HG02973 (cell line): ENCODE results near the gene ARL5C.

Source experiments
- ATAC-seq: cut with Tn5 transposase; IDR thresholded peaks from one replicate; pipeline ENCODE4 v1.9.1; 2021; ENCODE audit warnings: moderate library complexity; ENCODE audit not compliant: unreplicated experiment

ARL5C gene, protein sequence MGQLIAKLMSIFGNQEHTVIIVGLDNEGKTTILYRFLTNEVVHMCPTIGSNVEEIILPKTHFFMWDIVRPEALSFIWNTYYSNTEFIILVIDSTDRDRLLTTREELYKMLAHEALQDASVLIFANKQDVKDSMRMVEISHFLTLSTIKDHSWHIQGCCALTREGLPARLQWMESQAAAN

DNA sequence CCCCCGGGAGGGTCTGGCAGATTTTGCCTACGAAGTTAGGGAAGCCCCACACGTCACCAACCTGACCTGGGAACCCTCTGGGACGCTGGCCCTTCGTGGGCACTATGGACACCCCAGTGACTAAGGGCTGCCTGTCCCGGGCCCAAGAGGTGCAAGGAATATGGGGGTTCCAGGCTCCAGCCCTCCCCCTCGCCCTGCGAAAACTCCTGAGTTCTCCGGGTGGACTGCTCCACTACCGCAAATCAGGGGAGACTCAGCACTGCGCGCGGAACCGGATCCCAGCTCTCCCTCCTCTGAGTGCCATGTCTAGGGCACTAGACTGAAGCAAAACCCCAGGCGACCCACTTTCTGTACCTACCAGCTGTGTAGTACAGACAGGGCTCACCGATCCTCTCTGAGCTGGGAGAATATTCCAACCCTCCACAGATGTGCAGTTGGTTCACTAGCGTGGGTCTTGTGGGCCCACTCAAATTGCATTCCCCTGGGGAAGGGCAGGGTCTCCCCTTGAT is at the start of gene ARL5C:
ARL5C (minus strand) TSS at position 321 of the 509 bp plus-strand sequence. CDS start 401 bp downstream, outside the sequence.
- no peak for ATAC-seq

DNA sequence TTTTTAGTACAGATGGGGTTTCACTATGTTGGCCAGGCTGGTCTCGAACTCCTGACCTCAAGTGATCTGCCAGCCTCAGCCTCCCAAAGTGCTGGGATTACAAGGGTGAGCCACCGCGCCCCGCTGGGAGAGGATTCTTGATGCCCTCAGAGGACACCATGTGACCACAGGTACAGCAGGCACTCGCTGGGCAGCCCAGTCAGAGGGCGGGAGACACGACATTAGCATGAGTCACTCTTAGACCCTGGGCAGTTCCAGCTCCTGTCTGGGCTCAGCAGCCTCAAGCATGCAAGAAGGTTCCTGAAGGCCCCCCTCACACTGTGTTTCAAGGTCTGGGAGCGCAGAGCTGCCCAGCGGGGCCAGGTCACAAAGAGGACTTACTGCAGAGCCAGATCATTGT is 47.9 kb upstream of the ARL5C start:
- no peak for ATAC-seq

DNA sequence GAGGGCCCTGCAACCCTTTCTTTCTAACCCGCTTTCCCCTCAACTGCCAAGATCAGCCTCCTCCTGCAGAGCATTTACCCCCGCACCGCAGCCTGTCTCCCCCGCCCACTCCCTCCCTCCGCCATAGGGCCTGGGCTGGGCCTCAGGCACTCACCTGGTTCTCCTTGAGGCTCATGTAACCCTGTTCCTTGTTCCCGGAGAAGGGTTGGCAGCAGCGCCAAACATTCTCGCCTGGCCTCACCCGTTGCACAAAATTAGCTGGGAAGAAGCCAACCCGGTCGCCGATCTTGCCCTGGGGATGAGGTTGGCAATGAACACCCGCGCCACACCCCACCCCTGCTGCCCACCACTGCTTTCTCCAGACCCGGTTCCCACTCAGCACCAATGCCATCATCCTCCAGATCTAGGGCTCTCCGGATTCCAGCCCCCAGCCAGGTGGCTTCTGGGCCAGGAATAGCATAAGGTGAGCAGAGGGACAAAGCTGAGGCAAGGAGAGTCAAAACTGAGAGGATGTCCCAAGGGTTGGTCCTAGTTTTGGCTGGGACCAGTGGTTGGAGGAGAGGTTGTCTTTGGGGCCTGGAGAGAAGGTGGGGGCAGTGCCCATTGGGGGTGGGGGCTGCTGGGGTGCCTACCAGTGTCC is 47.0 kb upstream of the ARL5C start:
- no peak for ATAC-seq

DNA sequence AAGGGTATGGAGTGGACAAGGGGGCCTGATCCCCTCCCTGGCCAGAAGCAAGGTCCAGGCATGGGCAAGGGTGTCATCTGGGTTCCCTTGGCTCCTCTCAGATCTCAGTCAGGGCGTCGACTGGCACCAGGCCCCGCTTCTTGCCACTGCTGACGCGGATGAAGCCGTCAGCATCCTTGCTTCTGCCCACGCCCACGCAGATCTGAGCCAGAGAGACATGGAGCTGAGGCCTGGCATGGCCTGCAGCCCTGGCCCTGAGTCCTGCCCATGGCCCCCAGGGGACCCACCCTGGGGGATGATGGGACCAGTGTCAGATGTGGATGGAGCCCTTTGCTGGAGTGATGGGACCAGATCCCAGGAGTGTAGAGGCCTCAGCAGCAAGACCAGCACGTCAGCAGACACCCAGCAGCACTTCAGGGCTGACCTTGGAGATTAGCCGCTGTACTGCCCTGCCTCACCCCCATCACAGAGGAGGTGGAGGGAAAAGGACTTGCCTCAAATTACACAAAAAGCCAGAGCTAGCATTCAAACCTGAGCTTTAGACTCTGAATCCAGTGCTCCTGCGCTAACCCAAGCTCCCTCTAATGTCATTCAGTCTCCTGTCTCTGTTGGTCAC is 46.3 kb upstream of the ARL5C start:
- ATAC-seq: no peak

DNA sequence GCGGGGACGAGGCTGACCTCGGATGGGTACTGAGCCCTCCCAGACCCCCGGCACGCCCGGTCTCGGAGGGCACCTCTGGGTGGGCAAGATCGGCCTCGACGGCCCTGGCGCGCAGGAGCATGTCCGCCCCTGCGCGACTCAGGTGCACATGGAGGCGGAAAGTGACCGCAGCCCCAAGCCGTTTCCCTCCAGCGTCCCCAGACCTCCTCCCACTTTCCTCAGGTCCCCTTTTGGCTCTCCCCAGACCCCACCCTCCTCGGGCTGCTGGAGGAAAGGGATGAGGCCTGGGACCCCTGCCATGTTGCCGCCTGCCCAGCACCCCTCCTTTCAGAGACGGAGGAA is 44.1 kb upstream of the ARL5C start:
- ATAC-seq: no peak

DNA sequence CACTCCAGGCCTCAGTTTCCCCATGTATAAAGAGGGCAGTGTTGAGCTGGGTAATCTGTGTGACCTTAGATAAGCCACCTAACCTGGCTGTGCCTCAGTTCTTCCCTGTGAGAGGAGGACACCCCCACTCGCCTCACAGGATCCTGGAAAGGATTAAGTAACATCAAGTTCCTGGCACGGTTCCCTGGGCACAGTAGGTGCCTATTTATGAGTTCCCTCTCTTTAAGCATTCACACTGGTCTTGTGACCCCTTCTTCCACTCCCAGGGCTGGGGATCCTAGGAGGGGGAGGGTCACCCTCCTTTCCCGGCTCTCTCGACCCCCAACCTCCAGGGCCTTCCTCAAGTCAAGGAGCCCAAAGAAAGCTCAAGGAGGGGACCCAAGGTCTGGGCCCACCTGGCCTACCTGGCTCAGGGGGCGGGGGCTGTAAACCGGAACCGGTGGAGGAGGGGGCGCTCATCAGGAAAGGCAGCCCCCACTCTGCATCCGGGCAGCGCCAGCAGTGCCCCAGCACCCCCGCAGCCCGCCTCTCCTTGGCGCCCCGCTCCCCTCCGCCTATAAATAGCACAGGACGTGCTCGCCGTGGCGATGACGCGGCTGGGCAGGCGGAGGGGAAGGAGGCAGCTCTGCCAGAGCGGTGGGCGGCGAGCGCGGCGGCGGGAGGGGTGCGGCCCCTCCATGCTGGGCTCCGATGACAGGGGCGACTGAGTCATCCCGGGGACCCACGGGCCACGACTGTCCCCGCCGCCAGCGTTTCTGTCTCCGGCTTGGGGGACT is 43.5 kb upstream of the ARL5C start:
- no peak for ATAC-seq

DNA sequence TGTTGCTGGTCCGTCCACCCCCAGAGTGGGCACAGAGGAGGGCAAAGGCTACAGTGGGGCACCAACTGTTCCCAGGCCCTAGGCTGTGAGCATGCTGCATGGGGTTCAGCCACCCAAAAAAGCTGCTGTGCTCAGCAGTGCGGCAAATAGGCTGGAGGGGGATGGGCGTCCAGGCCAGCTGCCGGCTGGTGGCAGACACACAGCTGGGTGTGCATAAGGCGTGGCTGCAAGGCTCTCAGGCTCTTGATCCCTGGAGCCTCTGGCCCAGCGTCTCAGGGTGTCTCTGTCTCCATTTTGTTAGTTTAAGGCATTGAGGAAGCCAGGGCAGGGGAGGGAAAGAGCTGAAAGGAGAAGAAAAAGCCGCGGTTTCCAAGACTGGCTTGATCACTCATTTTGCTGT is 42.9 kb upstream of the ARL5C start:
- no peak for ATAC-seq

DNA sequence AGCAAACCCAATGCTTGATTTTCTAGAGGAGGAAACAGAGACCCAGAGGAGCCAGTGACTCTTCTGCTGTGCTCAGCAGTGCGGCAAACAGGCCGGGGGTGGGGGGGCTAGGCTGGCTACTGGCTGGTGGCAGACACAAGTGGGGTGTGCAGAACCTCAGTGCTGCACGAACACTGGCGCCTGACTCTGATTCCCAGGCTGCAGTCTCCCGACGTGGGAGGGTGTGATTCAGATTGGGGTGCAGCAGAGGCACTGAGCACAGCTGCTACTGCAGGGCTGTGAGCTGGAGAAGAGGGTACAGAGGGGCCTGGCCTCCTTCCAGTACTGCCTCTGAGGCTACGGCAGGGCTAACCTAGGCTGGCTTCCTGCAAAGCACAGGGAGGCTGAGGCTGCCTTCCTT is 42.2 kb upstream of the ARL5C start:
- ATAC-seq: no peak

DNA sequence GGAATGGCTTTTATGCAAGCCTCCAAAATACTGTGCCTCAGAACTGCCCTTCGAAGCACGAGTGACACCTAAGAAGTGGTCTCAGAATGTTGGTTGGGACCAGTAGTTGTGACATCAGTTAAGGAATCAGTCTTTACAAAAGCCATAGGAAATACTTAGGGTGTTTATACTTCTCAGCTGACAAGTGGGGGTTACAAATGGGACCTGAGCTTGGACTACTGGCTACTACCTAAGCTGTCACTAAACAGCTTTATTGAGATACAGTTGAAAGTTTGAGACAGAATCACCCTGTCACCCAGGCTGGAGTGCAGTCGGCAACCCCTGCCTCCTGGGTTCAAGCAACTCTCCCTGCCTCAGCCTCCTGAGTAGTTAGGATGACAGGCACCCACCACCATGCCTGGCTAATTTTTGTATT is 39.2 kb upstream of the ARL5C start:
- no peak for ATAC-seq

DNA sequence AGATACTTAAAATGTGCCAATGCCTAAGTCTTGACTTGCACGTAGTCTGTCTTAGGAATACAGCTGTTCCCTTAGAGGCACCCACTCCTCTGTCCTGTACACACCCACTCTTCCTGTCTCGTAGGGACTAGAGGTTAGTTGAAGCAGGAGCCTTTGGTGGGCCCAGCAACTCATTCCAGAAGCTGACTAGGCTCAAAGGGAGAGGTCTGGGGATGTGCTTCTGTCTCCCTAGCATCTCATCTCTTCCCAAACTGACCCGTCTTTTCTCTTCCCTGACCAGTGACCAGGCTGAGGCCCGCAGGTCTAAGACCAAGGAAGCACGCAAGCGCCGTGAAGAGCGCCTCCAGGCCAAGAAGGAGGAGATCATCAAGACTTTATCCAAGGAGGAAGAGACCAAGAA is 38.3 kb upstream of the ARL5C start:
- ATAC-seq: no peak

DNA sequence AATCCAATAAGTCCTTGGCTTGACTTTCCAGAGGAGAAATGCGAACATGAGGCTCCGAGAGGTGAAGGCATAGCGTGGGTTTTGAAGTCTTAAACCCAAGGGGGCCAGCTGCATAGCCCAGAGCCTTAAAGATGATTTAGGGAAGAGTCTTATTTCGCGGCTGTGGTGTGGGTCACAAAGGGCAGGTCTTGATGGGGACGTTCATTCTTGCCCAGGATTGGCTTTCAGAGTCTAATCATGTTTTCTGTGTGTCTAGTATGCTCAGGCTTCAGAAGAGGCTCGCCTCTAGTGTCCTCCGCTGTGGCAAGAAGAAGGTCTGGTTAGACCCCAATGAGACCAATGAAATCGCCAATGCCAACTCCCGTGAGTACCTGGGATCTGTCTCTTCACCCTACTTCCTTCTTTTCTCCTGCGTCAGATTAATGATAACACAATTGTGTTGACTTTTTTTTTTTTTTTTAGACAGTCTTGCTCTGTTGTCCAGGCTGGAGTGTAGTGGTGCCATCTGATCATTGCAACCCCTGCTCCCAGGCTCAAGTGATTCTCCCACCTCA is 35.1 kb upstream of the ARL5C start:
- ATAC-seq: no peak

DNA sequence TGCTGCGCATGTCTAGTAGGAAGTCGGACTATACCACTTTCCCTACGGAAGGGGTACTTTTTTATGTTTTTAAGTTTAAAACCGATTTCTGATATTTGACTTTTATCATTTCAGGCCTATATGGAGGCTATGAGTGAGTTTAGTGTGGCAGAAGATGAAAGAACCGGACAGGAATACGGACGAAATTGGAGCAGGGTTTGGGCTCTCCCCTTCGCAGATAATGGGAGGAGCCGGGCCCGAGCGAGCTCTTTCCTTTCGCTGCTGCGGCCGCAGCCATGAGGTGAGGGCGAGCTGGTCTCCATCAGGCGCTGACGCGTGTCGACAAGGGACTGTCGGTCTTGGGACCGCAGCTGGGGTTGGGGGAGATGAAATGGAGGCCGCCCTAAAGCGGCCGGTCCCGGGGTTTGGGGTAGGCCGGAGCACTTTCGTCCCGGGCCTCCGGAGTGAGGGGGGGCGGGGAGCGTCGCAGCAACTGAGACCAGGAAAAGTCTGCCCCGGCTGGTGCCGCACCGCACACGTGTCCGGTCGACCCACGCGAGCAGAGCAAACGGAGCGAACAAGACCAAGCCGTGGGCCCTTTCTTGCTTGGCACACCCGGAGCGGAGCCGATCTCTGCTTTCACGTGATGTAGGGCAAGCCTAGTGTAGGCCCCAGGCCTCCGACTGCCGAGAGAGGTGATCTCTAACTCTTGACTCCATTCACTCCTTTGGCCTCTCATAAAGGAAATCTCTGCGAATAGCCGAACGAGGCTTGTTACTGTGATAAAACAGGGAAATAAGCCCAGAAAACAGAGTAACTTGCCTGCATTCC is 34.3 kb upstream of the ARL5C start, which contains the start of gene RPL19:
RPL19 (plus strand) TSS at position 214 of the 810 bp plus-strand sequence; CDS start at position 276, 62 bp downstream.
- peak; percentile 41 for ATAC-seq

DNA sequence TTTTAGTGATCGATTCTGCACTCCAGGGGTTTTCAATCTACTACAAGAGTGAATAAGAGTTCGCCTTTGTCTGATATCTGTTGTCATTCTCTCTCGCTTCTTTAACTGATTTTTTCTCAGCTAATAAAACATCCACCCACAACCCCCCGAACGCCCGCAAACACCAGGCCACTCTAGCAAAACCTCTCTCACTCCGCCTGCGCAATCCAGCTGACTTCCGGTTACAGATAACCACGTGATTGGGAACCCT is 33.8 kb upstream of the ARL5C start:
- ATAC-seq: peak; percentile 62

DNA sequence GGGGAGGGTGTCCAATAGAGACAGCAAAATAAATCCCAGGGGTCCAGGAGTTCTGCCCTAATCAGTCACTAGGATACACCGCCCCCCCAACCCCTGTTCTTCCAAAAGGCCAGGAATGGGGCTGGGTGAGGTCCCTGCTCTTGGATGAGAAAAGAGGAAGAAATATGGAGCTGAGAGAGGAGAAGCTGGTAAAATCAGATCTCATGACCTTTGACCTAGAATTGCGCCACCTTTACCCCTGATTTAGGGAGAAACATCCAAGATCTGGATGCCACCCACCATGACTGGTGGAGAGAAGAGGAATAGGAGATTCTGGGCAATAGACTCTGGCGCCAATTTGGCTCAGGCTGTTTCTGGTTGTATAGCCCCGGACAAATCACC is 32.2 kb upstream of the ARL5C start:
- no peak for ATAC-seq

DNA sequence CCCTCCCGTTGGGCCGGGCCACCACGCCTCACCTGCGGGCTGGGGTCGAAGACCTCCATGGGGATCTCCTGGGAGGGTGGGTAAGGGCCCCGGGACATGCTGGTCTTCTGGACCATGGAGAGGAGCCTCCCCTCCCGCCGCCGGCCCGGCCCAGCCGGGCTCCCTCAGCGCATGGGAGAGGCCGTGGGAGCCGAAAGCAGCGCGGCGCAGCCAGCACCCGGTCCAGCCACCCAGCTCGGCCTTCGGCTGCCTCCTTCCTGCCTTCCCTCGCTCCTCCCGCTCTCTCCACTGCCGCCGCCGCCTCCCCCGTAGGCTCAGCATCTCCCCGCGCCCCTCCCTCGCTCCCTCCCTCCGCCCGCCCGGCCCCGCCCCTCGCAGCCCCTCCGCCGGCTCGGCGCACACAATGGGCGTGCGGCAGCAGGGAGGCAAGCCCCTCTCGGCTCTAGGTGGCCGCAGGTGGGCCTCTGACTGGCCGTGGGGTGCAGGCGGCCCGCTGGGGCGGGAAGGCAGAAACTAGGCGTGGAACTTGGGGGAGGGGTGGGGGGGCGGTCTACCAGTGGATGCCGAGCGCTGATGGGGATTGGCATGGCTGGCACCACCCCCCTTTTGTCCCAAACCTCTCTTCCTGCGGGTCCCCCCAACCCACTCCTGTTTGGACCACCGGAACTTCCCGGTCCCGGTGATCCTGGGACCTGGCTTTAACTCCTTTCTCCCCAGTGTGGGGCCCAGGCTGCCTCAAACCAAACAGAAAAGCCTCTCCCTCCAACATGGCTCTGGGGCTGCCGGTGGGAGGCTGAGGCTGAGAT is 31.6 kb upstream of the ARL5C start, which contains the start of gene CACNB1:
CACNB1 (minus strand) TSS at position 290 of the 806 bp plus-strand sequence; CDS start at position 116, 174 bp downstream.
- ATAC-seq: no peak

DNA sequence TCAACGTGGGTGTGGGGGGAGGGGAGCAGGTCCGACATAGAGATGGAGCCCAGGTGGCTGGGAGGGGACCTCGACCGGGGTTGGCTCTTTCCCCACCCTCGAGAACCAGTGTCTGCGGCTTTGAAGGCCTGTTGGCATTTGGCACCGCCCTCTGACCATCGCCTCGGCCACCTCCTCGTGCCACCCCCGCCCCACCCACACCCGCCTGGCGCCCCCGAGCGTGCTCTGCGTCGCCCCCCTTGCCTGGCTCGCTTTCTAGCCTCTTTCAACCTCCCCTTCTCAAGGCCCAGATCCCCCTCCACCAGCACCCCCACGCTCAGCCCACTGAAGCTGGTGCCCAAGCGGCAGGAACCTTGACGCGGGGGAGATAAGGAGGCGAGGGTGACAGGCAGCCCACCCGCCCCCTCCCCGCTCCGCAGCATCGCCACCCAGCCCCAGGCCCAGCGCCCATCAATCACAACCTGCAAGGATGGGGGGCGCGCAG is 30.9 kb upstream of the ARL5C start:
- ATAC-seq: no peak

DNA sequence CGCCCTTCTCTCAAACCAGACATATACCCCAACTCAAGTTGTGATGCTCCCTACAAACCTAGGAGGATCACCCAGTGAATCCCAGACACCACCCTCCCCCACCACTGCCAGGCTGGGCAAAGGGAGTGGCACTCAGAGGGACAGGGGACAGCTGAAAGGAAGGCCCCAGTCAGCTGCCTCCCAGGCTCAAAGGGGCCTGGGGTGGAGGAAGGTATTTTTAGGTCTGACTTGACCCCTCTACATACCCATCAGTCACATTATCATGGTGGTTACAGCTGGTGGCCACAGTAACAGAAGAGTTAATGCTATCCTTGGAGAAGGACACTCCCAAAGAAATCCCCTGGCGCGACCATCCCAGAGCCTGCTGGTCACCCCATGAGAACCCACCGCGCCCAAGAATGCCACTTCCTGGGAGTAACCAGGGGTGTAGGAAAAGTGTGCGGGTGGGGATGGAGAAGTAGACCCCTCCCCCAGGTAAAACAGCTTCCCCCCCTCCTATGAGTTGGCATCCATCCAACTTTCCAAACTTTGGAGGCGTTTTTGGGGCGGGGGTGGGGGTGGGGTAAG is 30.4 kb upstream of the ARL5C start:
- ATAC-seq: no peak

DNA sequence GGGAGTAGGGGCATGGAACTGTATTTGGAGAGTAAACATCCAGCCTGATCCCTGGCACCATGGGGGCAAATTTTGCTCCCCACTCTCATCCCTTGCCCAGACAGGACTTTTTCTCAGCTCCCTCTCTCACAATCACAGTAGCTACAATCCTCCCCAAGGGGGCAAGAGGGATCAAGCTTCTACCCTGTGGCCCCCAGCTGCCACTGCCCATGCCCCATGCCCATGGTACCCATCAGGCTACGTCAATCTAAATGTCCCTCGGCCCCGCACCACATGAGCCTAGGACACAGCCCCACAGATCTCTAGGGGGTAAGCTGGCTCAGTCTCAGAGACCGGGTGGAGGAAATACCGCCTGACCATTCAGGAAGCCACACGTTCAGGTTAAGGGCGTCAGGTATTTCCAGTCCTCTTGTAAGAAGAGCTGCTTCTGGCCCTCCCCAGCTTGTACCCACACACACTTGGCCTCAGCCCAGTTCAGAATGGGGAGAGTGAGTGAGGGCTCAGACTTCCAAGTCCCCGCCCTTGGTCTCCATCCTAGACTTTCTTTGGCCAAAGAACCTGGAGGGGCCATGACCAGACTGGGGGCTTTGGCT is 29.7 kb upstream of the ARL5C start:
- no peak for ATAC-seq

DNA sequence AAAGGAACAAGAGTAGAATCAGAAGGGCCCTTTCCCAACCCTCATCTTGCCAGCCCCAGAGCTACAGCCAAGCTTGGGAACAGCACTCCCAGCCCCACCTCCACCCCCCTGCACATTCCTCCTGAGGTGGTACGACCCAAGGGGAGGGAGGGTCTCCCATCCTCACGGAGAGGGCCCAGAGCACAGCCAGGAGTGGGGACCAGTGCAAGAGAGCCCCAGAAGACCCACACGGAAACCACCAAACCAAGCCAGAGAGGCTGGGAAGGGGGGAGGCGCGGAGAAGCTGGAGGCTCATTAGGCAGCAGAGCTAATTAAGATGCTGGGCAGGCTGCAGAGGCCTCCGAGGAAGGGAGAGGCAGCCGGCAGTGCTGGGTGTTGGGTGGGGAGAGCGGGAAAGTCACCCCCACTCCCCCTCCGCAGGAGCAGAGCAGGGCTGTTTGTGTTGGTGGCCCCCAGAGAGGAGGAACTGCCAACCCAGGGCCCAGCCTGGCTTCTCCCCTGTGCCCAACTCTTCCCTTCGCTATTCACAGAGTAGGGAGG is 29.1 kb upstream of the ARL5C start:
- no peak for ATAC-seq
